ENCODE results near the gene CCBE1.

GRCh38 chr18:59451073-59451472 is 246.2 kb downstream of the CCBE1 start:
- TF ChIP-seq POLR2A (IDR thresholded peaks at IDR 0.05; ENCODE audit: low read length) = no peak
- TF ChIP-seq GATA1 (IDR thresholded peaks at IDR 0.05; ENCODE audit: low read depth, low read length) = no peak

Measured in erythroblast (primary cell).